ENCODE measurements around the gene DPF3.

Gene DPF3

DNA sequence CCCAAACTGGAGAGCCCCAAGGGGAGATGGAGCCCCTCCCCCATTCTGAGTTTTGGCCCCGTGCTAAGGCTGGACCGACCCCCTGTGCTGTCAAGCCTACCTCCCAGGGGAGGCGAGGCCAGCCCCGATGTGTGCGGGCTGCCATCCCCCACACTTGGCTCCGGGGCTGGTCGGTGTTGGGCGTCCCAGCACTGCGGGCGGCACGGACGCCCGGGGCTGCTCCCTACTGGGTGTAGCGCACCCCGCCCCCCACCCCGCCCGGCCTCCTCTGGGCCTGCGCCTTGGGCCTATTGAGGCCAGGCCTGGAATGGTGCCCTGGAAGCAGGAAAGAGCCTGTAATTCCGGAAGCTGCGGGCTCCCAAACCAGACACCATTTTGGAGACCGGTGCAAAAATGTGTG is 35.0 kb upstream of the DPF3 start:
- TF ChIP-seq, protein P1, sequence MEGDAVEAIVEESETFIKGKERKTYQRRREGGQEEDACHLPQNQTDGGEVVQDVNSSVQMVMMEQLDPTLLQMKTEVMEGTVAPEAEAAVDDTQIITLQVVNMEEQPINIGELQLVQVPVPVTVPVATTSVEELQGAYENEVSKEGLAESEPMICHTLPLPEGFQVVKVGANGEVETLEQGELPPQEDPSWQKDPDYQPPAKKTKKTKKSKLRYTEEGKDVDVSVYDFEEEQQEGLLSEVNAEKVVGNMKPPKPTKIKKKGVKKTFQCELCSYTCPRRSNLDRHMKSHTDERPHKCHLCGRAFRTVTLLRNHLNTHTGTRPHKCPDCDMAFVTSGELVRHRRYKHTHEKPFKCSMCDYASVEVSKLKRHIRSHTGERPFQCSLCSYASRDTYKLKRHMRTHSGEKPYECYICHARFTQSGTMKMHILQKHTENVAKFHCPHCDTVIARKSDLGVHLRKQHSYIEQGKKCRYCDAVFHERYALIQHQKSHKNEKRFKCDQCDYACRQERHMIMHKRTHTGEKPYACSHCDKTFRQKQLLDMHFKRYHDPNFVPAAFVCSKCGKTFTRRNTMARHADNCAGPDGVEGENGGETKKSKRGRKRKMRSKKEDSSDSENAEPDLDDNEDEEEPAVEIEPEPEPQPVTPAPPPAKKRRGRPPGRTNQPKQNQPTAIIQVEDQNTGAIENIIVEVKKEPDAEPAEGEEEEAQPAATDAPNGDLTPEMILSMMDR (IDR thresholded peaks at IDR 0.05; ENCODE audit: low read depth, low read length, missing control alignments) = no peak
- DNase-seq (ENCODE audit: low read depth) = no peak

DNA sequence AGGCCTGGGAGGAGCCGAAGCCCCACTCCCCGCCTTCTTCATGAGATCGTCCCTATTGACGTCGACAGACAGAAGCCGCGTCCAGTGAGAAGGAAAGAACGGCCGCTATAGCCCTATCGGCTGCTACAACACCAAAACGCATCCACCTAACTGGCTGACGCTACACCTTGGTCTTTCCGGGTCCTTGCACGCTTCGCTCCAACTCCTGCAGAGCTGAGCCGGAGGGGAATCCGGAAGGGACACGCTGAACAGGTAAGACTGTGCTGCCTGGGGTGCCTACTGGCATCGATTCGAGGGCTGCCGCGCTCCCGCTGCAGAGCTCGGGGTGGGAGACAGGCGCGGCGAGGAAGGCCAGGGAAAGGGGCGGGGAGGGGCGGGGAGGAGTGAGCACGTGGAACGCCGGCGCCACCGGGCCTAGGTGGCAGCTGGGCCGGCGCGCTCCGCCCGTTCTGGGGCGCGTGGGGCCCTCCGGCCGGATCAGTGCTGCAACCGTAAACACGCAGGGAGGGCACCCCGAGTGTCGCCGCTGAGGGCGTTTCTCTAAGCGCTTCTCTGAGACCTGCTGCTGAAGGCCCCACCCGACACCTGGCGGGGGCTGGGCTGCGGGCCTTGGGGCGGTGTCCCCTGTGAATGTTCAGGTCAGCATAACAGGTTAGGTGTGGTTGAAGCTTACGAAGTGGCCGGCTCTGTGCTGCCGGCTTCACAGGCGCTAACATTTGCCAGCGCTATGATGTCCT is 32.6 kb upstream of the DPF3 start, which contains the start of gene DCAF4:
Gene DCAF4, plus strand, starts transcription at position 173 of the 737 bp plus-strand sequence. CDS start 11,515 bp downstream, outside the sequence.
- DNase-seq (ENCODE audit: low read depth) = peak; percentile 96
- peak within 1 kb of the TSS; percentile 79 for H3K4me3 ChIP-seq (ENCODE audit: low read depth, low read length)
- TF ChIP-seq, protein P1 (IDR thresholded peaks at IDR 0.05; ENCODE audit: low read depth, low read length, missing control alignments) = no peak

More for the DNA sequence above, 35.0 kb upstream of the DPF3 start:
- H3K4me3 ChIP-seq (ENCODE audit: low read depth, low read length) = no peak overlapping the region

DNA sequence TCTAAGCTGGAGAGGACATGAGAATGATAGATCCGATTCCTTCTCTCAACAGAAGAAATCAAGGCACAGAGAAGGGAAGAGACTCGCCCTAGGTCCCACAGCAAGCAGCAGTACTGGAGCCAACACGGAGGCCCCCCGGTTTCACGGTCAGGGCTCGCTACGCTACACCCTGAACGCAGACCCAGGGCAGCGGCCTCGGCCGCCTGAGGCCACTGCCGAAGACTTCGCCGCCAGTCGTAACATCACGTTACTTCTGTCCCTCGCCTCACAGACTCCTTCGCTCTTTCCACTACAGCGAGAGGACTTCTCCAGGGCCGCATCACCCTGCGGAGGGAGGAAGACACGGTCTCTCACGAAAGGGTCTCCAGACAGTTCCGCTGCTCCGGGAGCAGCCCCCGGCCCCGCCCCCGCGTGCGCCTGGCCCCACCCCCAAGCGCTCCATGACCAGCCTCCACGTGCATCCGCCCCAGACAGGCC is 32.0 kb upstream of the DPF3 start:
- no peak for DNase-seq (ENCODE audit: low read depth)
- H3K4me3 ChIP-seq (ENCODE audit: low read depth, low read length) = peak overlapping the region; percentile 79
- TF ChIP-seq, protein P1 (IDR thresholded peaks at IDR 0.05; ENCODE audit: low read depth, low read length, missing control alignments) = no peak

DNA sequence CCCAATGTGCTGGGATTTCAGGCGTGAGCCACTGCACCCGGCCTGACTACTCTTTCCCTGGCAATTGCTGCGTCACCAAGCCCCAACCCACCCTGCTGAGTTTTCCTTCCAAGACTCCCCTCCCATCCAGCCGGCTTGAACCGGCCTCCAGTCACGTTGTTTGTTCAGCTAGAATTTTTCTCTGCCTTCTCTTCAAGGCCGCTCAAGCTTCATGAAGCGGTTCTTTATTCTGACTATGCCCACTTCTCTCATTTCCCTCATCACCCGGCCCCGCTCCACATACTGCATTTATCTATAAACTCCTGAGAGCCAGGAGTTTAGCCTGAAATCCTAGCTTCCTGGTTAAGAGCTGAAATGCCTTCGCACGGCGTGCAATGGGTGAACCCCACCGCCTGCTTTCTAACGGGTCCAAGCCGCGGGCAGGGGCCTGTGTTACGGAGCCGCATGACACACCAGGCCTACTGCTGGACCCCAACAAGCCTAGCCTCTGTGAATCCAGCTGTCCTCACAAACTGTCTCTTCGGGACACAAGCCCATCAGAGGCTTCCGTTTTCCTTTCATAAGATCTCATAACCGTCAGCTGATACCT is 31.4 kb upstream of the DPF3 start:
- TF ChIP-seq, protein P1 (IDR thresholded peaks at IDR 0.05; ENCODE audit: low read depth, low read length, missing control alignments) = no peak
- DNase-seq (ENCODE audit: low read depth) = no peak
- H3K4me3 ChIP-seq (ENCODE audit: low read depth, low read length) = peak overlapping the region; percentile 79; the same call in 1 of the 2 replicates

DNA sequence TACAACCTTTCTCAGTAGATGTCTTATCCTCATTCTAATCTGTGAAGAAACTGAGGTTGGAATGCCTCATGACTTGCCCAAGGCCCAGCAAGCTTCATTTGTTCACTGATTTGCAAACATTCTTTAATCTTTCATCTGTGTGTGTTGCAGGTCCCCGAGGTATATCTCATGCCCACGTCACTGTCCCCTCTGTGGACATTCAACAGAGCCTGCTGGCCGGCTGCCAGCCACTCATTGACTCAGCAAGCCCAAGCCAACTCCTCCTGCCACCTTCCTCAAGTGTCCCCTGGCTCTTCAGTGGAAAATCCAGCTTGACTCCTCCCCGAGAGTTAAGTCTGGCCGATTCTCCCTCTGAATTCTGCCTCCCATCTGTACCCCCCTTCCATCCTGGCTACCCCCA is 30.4 kb upstream of the DPF3 start:
- no peak for DNase-seq (ENCODE audit: low read depth)
- no peak overlapping the region for H3K4me3 ChIP-seq (ENCODE audit: low read depth, low read length)
- TF ChIP-seq, protein P1 (IDR thresholded peaks at IDR 0.05; ENCODE audit: low read depth, low read length, missing control alignments) = no peak

- DNase-seq (ENCODE audit: low read depth) = no peak
- H3K4me3 ChIP-seq (ENCODE audit: low read depth, low read length) = no peak overlapping the region
- TF ChIP-seq, protein P1 (IDR thresholded peaks at IDR 0.05; ENCODE audit: low read depth, low read length, missing control alignments) = no peak
Measured at GRCh38 chr14:72921396-72921795, 27.5 kb upstream of the DPF3 start.

All from GM12864 (cell line).